PC-9 (cell line): Measurements from ENCODE around the gene GFAP.

ENCODE experiments used
- EZH2 ChIP-seq: fragments of 200-600 bp; sonication (generic); IDR thresholded peaks from 2 replicates; pipeline ENCODE4 v1.8.0; 2017; ENCODE audit warnings: antibody characterized with exemption, low read depth
- TF ChIP-seq, protein P1 (sequence below): fragments of 200-600 bp; sonication (generic); conservative IDR thresholded peaks from 2 replicates; pipeline ENCODE4 v1.6.1; 2017; ENCODE audit warnings: mixed run types, antibody characterized with exemption, mild to moderate bottlenecking, moderate library complexity

DNA sequence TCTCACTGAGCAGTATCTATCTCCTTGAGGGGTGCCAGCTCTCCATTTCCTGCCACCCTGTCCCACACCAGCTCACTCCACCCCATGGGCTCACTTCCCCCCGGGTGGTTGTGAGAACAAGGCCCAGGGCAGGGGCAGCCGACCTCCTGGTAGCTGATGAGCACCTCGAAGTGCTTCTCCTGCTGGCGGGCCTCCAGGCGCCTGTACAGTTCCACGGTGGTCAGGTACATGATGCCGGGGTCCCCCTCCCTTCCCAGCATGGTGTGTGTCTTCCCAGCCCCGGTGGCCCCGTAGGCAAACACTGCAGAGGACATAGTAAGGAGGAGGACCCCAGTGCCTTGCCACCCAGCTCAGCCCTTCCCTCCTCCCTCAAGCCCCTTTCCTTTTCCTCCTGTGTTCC lies 19.8 kb upstream of the GFAP start:
- TF ChIP-seq, protein P1, sequence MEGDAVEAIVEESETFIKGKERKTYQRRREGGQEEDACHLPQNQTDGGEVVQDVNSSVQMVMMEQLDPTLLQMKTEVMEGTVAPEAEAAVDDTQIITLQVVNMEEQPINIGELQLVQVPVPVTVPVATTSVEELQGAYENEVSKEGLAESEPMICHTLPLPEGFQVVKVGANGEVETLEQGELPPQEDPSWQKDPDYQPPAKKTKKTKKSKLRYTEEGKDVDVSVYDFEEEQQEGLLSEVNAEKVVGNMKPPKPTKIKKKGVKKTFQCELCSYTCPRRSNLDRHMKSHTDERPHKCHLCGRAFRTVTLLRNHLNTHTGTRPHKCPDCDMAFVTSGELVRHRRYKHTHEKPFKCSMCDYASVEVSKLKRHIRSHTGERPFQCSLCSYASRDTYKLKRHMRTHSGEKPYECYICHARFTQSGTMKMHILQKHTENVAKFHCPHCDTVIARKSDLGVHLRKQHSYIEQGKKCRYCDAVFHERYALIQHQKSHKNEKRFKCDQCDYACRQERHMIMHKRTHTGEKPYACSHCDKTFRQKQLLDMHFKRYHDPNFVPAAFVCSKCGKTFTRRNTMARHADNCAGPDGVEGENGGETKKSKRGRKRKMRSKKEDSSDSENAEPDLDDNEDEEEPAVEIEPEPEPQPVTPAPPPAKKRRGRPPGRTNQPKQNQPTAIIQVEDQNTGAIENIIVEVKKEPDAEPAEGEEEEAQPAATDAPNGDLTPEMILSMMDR = no peak
- no peak for TF ChIP-seq EZH2
